Vagina (tissue), 2 donors: ENCODE data around the gene SELE. TPM values are rescaled to one million over a fixed set of nuclear protein-coding genes. Genes with fewer than 3 reads are reported as not detected.

Experiments
- DNase-seq, 2 donors: peaks; one replicate each; pipeline ENCODE4 v3.0.0-alpha.2; 2017; ENCODE audit errors: extremely low spot score in 2 of 2
- H3K27ac ChIP-seq: fragments of 200-600 bp; sonication (generic); one replicate; pipeline ENCODE4 v1.5.1; 2019
- H3K27me3 ChIP-seq: fragments of 200-600 bp; sonication (generic); one replicate; pipeline ENCODE4 v1.5.1; 2019
- H3K36me3 ChIP-seq, 2 donors: fragments of 200-600 bp; sonication (generic); one replicate each; pipeline ENCODE4 v1.5.1; 2017 to 2019
- H3K4me1 ChIP-seq: fragments of 200-600 bp; sonication (generic); one replicate; pipeline ENCODE4 v1.5.1; 2019
- H3K4me3 ChIP-seq, 2 donors: fragments of 200-600 bp; sonication (generic); 1 replicate in 1 of 2; 2 replicates in 1 of 2; pipeline ENCODE4 v1.5.1; 2016 to 2019
- H3K9me3 ChIP-seq: fragments of 200-600 bp; sonication (generic); one replicate; pipeline ENCODE4 v1.5.1; 2019
- CTCF ChIP-seq, 3 experiments: fragments of 450-650 bp in 2 of 3; fragments of 200-600 bp in 1 of 3; sonication (generic) in 1 of 3; IDR thresholded peaks; one replicate each; pipeline ENCODE4 v1.5.1; 2017 to 2019; ENCODE audit warnings: antibody characterized with exemption in 3 of 3, mild to moderate bottlenecking in 2 of 3, moderate library complexity in 2 of 3
- POLR2A ChIP-seq, 2 donors: fragments of 450-650 bp; IDR thresholded peaks; one replicate each; pipeline ENCODE4 v1.6.1; 2017; ENCODE audit warnings: antibody characterized with exemption in 2 of 2, mild to moderate bottlenecking in 2 of 2, moderate library complexity in 2 of 2
- POLR2AphosphoS5 ChIP-seq, 2 donors: sonication (generic); formaldehyde crosslinking; IDR thresholded peaks; one replicate each; pipeline ENCODE4 v1.9.0; 2017; ENCODE audit warnings: antibody characterized with exemption in 2 of 2, mild to moderate bottlenecking in 2 of 2, low read depth in 1 of 2; ENCODE audit not compliant: insufficient read depth in 1 of 2
- intact Hi-C: fragments of 100-400 bp; cut with DNase I; formaldehyde crosslinking; loops from one replicate; pipeline ENCODE4 v1.15.1; 2023
- total RNA-seq: library from RNA; depleted of rRNA; stranded (reverse); fragments of >200 nt; gene quantifications from one replicate; pipeline ENCODE4 v1.2.3, GENCODE V29; 2016

The SELE gene
- total RNA-seq, 1 donor from 2014 or later: 11.5 TPM

DNA sequence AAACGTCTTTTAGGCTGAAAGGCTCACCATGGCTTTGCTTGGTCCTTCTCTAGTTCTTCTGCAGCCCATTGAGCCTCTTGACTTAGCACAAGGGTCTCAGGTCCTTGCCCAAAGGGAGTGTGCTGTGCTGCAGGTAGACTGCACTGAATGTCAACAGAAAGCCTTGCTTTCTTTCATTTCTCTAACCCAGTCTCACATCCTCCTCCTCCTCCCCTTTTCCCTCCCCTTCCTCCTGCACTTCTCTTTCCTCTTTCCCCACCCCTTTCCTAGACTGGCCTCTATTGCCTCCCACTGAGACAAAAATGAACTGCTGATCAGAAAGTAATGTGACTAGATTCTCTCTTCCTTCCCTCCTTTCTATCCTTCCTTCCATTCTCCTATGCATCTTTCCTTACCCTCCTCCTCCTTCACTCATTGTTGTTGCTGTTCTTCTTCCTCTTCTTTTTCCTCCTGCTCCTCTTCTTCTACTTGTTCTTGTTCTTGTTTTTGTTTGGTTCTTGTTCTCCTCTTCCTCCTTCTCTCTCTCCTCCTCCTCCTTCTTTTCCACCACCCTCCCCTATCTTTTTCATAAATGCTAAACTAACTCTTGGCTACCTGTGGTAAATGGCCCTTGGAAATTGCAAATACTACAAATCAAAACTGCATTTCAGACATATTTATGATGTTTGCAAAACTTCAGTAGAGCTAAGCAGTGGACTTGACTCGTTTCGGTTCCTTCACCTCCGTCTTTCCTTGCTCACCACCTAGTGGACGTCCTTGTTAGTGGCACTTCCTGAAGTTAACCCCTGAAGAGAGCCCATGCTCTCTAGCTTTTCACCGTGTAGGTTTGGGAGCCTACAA is 22.2 kb downstream of the SELE start, which contains the start of gene SELL:
TSS of gene SELL (minus strand) at position 152 of the 840 bp plus-strand sequence. CDS start at position 30, 122 bp downstream.
- no peaks in the 10 kb centered on the region for H3K27me3 ChIP-seq
- no peaks in the 10 kb centered on the region for H3K36me3 ChIP-seq
- no peak within 1 kb of the TSS for H3K4me3 ChIP-seq
- no peak for DNase-seq
- intact Hi-C loops: no loop called here
- no peaks in the 10 kb centered on the region for H3K9me3 ChIP-seq
- H3K4me1 ChIP-seq: peaks cover 4% of the 10 kb centered on the region
- no peak within 1 kb of the TSS for H3K27ac ChIP-seq
- TF ChIP-seq POLR2A (IDR thresholded peaks at IDR 0.05): no peak
- TF ChIP-seq CTCF (IDR thresholded peaks at IDR 0.05): peak in 2 of 3 experiments; percentile 15 to 61

DNA sequence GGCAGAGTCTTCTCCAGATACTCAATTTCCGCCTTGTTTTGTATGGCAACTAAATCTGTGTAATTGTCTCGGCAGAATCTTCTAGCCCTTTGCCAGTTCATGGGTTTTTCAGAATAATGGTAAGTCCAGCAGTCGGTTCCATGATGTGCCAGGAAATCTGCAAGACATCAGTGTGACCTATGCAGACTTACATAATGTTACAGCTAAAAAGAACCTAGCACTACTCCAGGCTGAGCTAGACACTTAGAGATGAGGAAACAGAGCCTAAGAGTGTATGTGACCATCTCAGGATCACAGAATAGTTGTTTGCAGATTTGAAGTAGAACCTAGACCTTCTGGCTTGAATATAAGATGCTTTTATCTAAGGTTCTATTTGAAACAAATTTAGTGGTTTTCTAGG is 25.2 kb downstream of the SELE start:
- H3K36me3 ChIP-seq: no peaks in the 10 kb centered on the region
- H3K4me3 ChIP-seq: no peak overlapping the region
- H3K27me3 ChIP-seq: no peaks in the 10 kb centered on the region
- no peak overlapping the region for H3K27ac ChIP-seq
- TF ChIP-seq POLR2A (IDR thresholded peaks at IDR 0.05): no peak
- no peak for TF ChIP-seq POLR2AphosphoS5 (IDR thresholded peaks at IDR 0.05; ENCODE audit: insufficient read depth in 1 of 2, low read depth in 1 of 2)
- no peak for TF ChIP-seq CTCF (IDR thresholded peaks at IDR 0.05)
- intact Hi-C loops: no loop called here
- no peaks in the 10 kb centered on the region for H3K9me3 ChIP-seq
- no peak for DNase-seq
- H3K4me1 ChIP-seq: peaks cover 4% of the 10 kb centered on the region

GRCh38 chr1:169707912-169708604 is 25.8 kb downstream of the SELE start:
- no peak for TF ChIP-seq CTCF (IDR thresholded peaks at IDR 0.05)
- no peak for TF ChIP-seq POLR2A (IDR thresholded peaks at IDR 0.05)
- no peak for TF ChIP-seq POLR2AphosphoS5 (IDR thresholded peaks at IDR 0.05; ENCODE audit: insufficient read depth in 1 of 2, low read depth in 1 of 2)
- H3K9me3 ChIP-seq: no peaks in the 10 kb centered on the region
- DNase-seq: no peak
- H3K27me3 ChIP-seq: no peaks in the 10 kb centered on the region
- intact Hi-C loops: no loop called here
- H3K36me3 ChIP-seq: no peaks in the 10 kb centered on the region
- H3K27ac ChIP-seq: no peak overlapping the region
- no peak overlapping the region for H3K4me3 ChIP-seq
- H3K4me1 ChIP-seq: peaks cover 4% of the 10 kb centered on the region

DNA sequence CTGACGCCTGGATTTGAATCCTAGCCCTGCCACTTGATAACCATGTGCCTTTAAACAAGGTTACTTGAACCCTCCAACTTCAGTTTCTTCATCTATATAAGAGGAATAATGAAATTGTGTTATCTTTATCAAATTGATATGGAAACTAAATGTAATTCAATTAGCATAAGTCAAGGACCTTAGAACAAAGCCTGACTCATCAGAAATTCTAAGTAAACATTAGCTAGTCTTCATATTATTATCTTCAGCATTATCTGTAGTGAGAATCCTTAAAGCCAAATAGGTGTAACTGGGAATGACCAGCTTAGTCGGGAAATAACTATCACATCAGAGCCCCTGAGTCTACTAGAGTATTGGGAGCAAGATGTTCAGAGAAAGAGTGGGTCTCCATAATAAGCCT is 29.1 kb downstream of the SELE start:
- no peak overlapping the region for H3K4me3 ChIP-seq
- intact Hi-C loops: no loop called here
- H3K27me3 ChIP-seq: no peaks in the 10 kb centered on the region
- H3K36me3 ChIP-seq: no peaks in the 10 kb centered on the region
- no peaks in the 10 kb centered on the region for H3K9me3 ChIP-seq
- no peaks in the 10 kb centered on the region for H3K4me1 ChIP-seq
- H3K27ac ChIP-seq: no peak overlapping the region
- no peak for DNase-seq
- TF ChIP-seq CTCF (IDR thresholded peaks at IDR 0.05): no peak
- no peak for TF ChIP-seq POLR2A (IDR thresholded peaks at IDR 0.05)
- no peak for TF ChIP-seq POLR2AphosphoS5 (IDR thresholded peaks at IDR 0.05; ENCODE audit: insufficient read depth in 1 of 2, low read depth in 1 of 2)
